ENCODE data around the gene EXOC4.
A peak's percentile ranks its signal among the peaks of the same experiment; 100 is the strongest.

Gene EXOC4

GRCh38 chr7:133795068-133795665 is 542.3 kb downstream of the EXOC4 start:
- no peak for DNase-seq (ENCODE audit: low spot score)

GRCh38 chr7:133796782-133797745 is 544.2 kb downstream of the EXOC4 start:
- no peak for DNase-seq (ENCODE audit: low spot score)

DNA sequence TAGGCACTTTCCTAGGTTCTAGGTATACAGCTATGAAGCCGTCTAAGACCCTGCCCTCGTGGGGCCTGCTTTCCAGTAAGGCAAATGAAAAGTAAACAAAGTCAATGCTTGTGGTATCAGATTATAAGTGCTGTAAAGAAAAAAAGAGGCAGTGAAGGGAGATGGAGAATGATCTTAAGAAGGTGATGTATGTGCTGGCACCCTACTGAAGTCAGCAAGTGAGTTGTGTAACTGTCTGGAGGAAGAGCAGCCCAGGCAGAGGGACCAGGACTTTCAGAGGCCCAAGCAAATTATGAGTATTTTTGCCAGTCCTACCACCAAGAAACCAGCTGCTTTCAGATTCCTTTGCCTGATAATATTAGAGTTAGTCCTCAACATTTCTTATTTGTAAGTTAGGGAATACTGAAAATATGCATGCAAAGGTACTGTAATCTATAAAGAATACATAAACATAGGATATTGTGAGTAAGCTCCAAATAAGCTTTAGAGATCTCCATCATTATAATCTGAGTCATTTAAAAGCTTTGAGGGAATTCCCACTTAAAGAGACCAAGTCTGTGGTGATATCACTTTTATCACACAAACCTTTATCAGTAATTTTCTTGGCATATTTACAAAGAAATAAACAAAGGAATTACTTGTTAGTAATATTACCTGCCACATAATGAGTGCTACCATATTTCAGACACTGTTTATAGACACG is 545.1 kb downstream of the EXOC4 start:
- no peak for DNase-seq (ENCODE audit: low spot score)

- DNase-seq (ENCODE audit: low spot score) = no peak
Measured at GRCh38 chr7:133801341-133801740, 548.5 kb downstream of the EXOC4 start.

- no peak for DNase-seq (ENCODE audit: low spot score)
Measured at GRCh38 chr7:133804127-133804526, 551.2 kb downstream of the EXOC4 start.

DNA sequence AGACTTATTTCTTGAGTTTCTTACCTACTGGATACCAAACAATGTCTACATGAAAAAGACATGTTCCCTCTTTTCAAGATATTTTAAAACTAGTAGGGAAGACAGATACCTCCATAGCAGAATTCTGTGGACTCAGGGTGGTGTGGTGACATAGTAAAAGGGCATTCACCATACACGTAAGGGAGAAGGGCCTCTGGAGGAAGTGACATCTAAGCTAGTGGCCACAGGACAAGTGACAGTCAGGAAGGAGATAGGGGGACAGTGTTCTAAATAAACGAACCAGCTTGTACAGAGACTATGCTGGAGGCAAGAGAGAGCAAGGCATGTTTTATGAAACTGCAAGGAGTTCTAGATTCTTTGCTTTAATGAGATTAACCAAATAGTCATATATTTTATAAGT is 552.5 kb downstream of the EXOC4 start:
- DNase-seq (ENCODE audit: low spot score) = no peak

GRCh38 chr7:133807624-133808492 is 555.0 kb downstream of the EXOC4 start:
- DNase-seq (ENCODE audit: low spot score) = no peak

- DNase-seq (ENCODE audit: low spot score) = no peak
Measured at GRCh38 chr7:133808493-133808866, 555.6 kb downstream of the EXOC4 start.

GRCh38 chr7:133812877-133813276 is 560.0 kb downstream of the EXOC4 start:
- DNase-seq (ENCODE audit: low spot score) = no peak

DNA sequence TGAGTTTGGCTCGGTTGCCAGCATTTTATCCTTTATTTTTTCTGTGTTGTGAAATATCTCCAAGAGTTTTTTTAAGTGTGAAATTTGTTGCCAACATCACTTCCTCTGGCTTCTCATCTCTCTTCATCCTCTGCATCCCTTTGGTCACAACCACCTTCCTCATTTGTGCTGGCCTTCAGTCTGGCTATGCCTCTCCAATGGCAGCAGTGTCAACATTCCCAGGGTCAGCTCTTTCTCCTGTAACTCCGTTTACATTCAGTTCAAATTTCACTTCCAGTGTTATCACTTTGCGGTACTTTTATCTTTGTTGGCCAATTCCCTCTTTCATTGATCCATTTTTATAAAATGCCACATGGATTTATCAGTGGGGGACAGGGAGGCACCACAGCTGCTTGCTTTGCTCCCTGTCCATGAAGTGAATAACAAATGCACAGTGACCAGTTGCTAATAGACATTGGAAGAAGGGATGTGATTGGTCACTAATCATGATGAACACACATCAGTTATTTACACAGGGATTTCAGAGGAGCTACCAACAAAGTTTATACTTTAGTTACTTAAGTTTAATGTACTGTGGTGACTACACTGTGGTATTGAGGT is 562.8 kb downstream of the EXOC4 start:
- DNase-seq (ENCODE audit: low spot score) = no peak

DNA sequence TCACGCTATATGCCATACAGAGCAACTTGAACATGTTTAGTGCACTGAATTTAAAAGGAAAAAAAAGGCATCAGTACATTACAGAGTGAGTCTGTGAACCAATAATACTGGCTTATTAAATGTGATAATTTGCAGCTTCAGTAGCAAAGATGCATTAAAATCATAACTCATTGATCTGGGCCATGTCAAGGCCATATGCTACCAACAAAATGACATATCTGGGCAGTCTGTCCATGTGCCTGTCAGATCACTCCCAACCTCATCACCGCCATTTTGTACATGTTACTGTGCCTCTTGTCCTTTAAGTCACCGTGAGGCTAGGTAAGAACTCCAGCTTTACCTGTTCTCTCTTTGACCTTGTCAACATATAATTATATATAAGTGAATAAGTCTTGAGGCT is 566.8 kb downstream of the EXOC4 start:
- no peak for DNase-seq (ENCODE audit: low spot score)

GRCh38 chr7:133820584-133820983 is 567.7 kb downstream of the EXOC4 start:
- no peak for DNase-seq (ENCODE audit: low spot score)

- DNase-seq (ENCODE audit: low spot score) = no peak
Measured at GRCh38 chr7:133821171-133821570, 568.3 kb downstream of the EXOC4 start.

DNA sequence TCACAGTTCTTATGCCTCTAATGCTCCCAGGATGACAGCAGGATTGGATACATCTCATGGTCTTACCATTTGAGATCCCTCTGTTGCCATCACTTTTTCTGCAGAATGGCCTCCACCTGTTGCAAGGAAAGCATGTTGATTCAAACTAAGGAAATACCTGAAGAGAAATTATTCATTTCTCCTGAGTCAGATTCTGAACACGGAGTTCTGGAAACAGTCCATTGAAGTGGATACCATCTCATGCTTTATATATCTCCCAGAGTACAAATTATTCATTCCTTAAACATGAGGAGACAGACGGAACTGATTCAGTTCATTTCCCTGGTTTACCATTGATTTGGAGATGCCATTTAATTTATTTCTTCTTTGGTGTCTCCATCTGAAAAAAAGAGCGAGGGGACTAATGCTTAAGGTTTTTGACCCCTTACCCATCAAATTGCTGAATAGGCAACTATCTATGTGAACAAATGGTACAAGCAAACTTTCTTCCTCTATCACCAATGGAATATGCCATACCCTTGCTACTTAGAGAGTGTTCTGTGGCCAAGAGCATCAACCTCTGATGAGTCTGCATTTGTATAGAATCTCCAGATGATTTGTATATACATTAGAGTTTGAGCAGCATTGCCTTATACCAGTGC is 569.2 kb downstream of the EXOC4 start:
- DNase-seq (ENCODE audit: low spot score) = no peak

- no peak for DNase-seq (ENCODE audit: low spot score)
Measured at GRCh38 chr7:133822868-133823552, 570.1 kb downstream of the EXOC4 start.

GRCh38 chr7:133824132-133824531 is 571.3 kb downstream of the EXOC4 start:
- no peak for DNase-seq (ENCODE audit: low spot score)

- DNase-seq (ENCODE audit: low spot score) = no peak
Measured at GRCh38 chr7:133827707-133828623, 575.1 kb downstream of the EXOC4 start.

DNA sequence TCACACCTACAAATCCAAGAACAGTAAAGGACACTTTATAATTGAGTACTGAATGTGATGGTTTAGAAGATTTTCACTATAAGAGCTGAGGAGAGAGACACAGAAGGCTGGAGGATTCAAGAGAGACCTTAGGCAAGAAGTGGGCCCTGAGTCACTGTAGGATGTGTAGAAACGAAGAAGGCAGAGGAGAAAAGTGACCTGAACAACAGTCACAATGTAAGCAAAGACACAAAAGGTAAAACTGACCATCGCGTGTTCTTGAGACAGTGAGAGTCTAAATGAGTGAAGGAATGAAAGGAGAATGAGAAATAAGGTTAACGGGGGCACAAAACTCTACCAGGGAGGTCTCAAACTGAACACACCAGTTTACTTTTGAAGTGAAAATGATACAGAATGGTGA is 576.0 kb downstream of the EXOC4 start:
- no peak for DNase-seq (ENCODE audit: low spot score)

GRCh38 chr7:133829336-133829897 is 576.5 kb downstream of the EXOC4 start:
- peak; percentile 61 for DNase-seq (ENCODE audit: low spot score)

All from RKO (cell line).